Loucy (cell line): ENCODE results near the gene PCID2.

Source experiments
- H2AFZ ChIP-seq: fragments of 200-600 bp; sonication (generic); 2 replicates; pipeline ENCODE4 v1.6.0; 2016; ENCODE audit warnings: antibody characterized with exemption, mild to moderate bottlenecking, low read length, moderate library complexity
- H3F3A ChIP-seq: fragments of 200-600 bp; 2 replicates; pipeline ENCODE4 v1.6.0; 2016; ENCODE audit warnings: antibody characterized with exemption, low read depth, mild to moderate bottlenecking
- H3K27me3 ChIP-seq: fragments of 200-600 bp; sonication (generic); 2 replicates; pipeline ENCODE4 v1.6.1; 2014; ENCODE audit warnings: low read length, mild to moderate bottlenecking; ENCODE audit not compliant: insufficient read depth, poor library complexity, severe bottlenecking
- H3K36me3 ChIP-seq: fragments of 200-600 bp; sonication (generic); 2 replicates; pipeline ENCODE4 v1.6.1; 2016; ENCODE audit warnings: low read length; ENCODE audit not compliant: insufficient read depth
- H3K4me1 ChIP-seq: fragments of 200-600 bp; sonication (generic); 2 replicates; pipeline ENCODE4 v1.5.1; 2014; ENCODE audit warnings: low read length, mild to moderate bottlenecking; ENCODE audit not compliant: insufficient read depth, poor library complexity, severe bottlenecking
- H3K4me2 ChIP-seq: fragments of 200-600 bp; sonication (generic); 2 replicates; pipeline ENCODE4 v1.6.0; 2014; ENCODE audit warnings: antibody characterized with exemption, low read length, low read depth, mild to moderate bottlenecking; ENCODE audit not compliant: poor library complexity, severe bottlenecking
- H3K4me3 ChIP-seq: fragments of 200-600 bp; sonication (generic); 2 replicates; pipeline ENCODE4 v1.5.1; 2014; ENCODE audit warnings: low read length, mild to moderate bottlenecking, mixed read lengths; ENCODE audit not compliant: poor library complexity, severe bottlenecking
- H3K79me2 ChIP-seq: fragments of 200-600 bp; sonication (generic); 2 replicates; pipeline ENCODE4 v1.6.1; 2014; ENCODE audit warnings: low read length; ENCODE audit not compliant: insufficient read depth
- H3K9ac ChIP-seq: fragments of 200-600 bp; sonication (generic); 2 replicates; pipeline ENCODE4 v1.6.0; 2014; ENCODE audit warnings: mild to moderate bottlenecking, low read depth, low read length, moderate library complexity; ENCODE audit not compliant: poor library complexity, severe bottlenecking
- H3K9me2 ChIP-seq: fragments of 200-600 bp; sonication (generic); replicated peaks from 2 replicates; pipeline ENCODE4 v1.6.1; 2016; ENCODE audit warnings: low read depth, low read length, mixed read lengths
- H3K9me3 ChIP-seq: fragments of 200-600 bp; sonication (generic); 2 replicates; pipeline ENCODE4 v1.6.1; 2014; ENCODE audit warnings: mild to moderate bottlenecking, antibody characterized with exemption, low read length, low read depth; ENCODE audit not compliant: insufficient read depth
- H4K20me1 ChIP-seq: fragments of 200-600 bp; sonication (generic); 2 replicates; pipeline ENCODE4 v1.6.0; 2014; ENCODE audit warnings: antibody characterized with exemption, low read length, mild to moderate bottlenecking; ENCODE audit not compliant: insufficient read depth, poor library complexity, severe bottlenecking
- CTCF ChIP-seq: fragments of 200-600 bp; sonication (generic); conservative IDR thresholded peaks from 2 replicates; pipeline ENCODE4 v1.5.1; 2014; ENCODE audit warnings: mild to moderate bottlenecking, antibody characterized with exemption, low read length
- EZH2phosphoT487 ChIP-seq: fragments of 200-600 bp; IDR thresholded peaks from 2 replicates; pipeline ENCODE4 v1.6.1; 2018; ENCODE audit warnings: antibody characterized with exemption, mild to moderate bottlenecking, moderate library complexity, borderline replicate concordance

Gene PCID2

GRCh38 chr13:113203507-113204377 lies 4.7 kb downstream of the PCID2 start:
- TF ChIP-seq EZH2phosphoT487 (no peak), CTCF (no peak)
- peak overlapping the region; percentile 97 for H3K4me2 ChIP-seq
- peaks cover 15% of the 10 kb centered on the region; the same call in 1 of the 2 replicates for H3K36me3 ChIP-seq

GRCh38 chr13:113202912-113203311 lies 5.6 kb downstream of the PCID2 start:
- Histone ChIP-seq H3F3A (no peaks in the 10 kb centered on the region), H3K9ac (peak overlapping the region; percentile 32), H3K4me1 (peaks cover 43% of the 10 kb centered on the region), H3K9me3 (no peaks in the 10 kb centered on the region), H3K27me3 (no peaks in the 10 kb centered on the region), H2AFZ (no peak overlapping the region), H3K9me2 (no peaks in the 10 kb centered on the region), H3K4me2 (peak overlapping the region; percentile 33), H3K36me3 (peaks cover 18% of the 10 kb centered on the region; the same call in 1 of the 2 replicates), H3K4me3 (no peak overlapping the region), H3K79me2 (peaks cover 59% of the 10 kb centered on the region), H4K20me1 (peaks cover 34% of the 10 kb centered on the region)
- TF ChIP-seq EZH2phosphoT487 = no peak
- no peak for TF ChIP-seq CTCF

More at GRCh38 chr13:113203507-113204377, 4.7 kb downstream of the PCID2 start:
- Histone ChIP-seq H3K79me2 (peaks cover 65% of the 10 kb centered on the region), H2AFZ (no peak overlapping the region), H3K4me1 (peaks cover 43% of the 10 kb centered on the region), H3K27me3 (no peaks in the 10 kb centered on the region), H4K20me1 (peaks cover 34% of the 10 kb centered on the region), H3K4me3 (no peak overlapping the region), H3K9me3 (no peaks in the 10 kb centered on the region), H3F3A (no peaks in the 10 kb centered on the region), H3K9ac (peak overlapping the region; percentile 32), H3K9me2 (no peaks in the 10 kb centered on the region)

GRCh38 chr13:113201815-113202214 lies 6.7 kb downstream of the PCID2 start:
- Histone ChIP-seq H3K4me1 (peaks cover 32% of the 10 kb centered on the region), H4K20me1 (peaks cover 23% of the 10 kb centered on the region)

More at GRCh38 chr13:113201815-113202214, 6.7 kb downstream of the PCID2 start:
- Histone ChIP-seq H3K27me3 (no peaks in the 10 kb centered on the region), H3K4me2 (peak overlapping the region; percentile 3), H3F3A (no peaks in the 10 kb centered on the region), H2AFZ (no peak overlapping the region), H3K9me3 (no peaks in the 10 kb centered on the region), H3K79me2 (peaks cover 48% of the 10 kb centered on the region), H3K4me3 (no peak overlapping the region), H3K9ac (no peak overlapping the region), H3K36me3 (peaks cover 29% of the 10 kb centered on the region; the same call in 1 of the 2 replicates), H3K9me2 (no peaks in the 10 kb centered on the region)
- TF ChIP-seq CTCF = no peak
- TF ChIP-seq EZH2phosphoT487 = no peak
